ENCODE measurements around the gene ZNF467. TPM values are rescaled to one million over a fixed set of nuclear protein-coding genes. Genes with fewer than 3 reads are reported as not detected.

ZNF467 gene
- total RNA-seq, 1 experiment from 2014 or later = 0.41 TPM

- no peak for DNase-seq (ENCODE audit: low read depth)
- in situ Hi-C loops (cut with HindIII; ENCODE audit: low pct_unique_long_range_greater_than_20kb, low sequenced_read_pairs) = no loop called here
These were observed 9.7 kb downstream of the ZNF467 start for GRCh38 chr7:149763563-149764240.

DNA sequence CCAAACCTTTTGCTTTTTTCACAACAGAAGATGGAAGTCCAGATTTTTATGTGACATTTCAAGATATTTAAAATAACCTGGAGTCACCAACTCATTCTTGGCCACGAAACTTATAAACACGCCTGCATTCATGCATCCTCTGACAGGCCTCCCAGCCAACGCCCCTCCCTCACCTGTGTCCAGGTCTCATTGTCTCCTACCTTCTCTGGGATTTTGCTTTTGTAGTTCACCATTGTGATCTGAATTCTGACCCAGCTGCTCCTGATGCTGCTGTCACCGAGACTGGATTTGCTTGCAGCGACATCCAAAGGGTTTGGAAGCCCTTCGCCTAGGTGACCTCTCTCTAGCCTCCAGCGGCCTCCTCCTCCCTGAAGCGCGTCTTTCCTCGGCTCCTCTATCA, 10.8 kb downstream of the ZNF467 start:
- in situ Hi-C loops (cut with HindIII; ENCODE audit: low pct_unique_long_range_greater_than_20kb, low sequenced_read_pairs) = no loop called here
- no peak for DNase-seq (ENCODE audit: low read depth)

GRCh38 chr7:149762089-149762488, 11.3 kb downstream of the ZNF467 start:
- no peak for DNase-seq (ENCODE audit: low read depth)
- in situ Hi-C loops (cut with HindIII; ENCODE audit: low pct_unique_long_range_greater_than_20kb, low sequenced_read_pairs) = no loop called here

GRCh38 chr7:149761307-149761706, 12.1 kb downstream of the ZNF467 start:
- in situ Hi-C loops (cut with HindIII; ENCODE audit: low pct_unique_long_range_greater_than_20kb, low sequenced_read_pairs) = no loop called here
- no peak for DNase-seq (ENCODE audit: low read depth)

DNA sequence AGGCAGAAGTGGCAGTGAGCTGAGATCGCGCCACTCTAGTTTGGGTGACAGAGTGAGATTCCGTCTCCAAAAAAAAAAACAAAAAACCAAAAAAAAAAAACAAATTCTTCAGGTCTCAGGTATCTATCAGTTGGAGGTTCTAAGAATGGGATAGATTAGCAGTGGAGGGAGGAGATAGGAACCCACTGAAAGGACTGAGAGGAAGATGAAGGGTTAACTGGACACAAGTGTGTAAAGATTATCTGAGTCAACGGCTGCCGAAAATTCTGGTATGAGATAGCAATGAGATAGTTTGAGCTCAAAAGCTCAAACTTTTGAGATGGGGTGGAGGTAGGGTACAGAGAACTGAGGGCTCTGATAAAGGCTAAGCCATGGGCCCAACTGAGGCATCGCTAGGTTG, 12.8 kb downstream of the ZNF467 start:
- in situ Hi-C loops (cut with HindIII; ENCODE audit: low pct_unique_long_range_greater_than_20kb, low sequenced_read_pairs) = no loop called here
- no peak for DNase-seq (ENCODE audit: low read depth)

DNA sequence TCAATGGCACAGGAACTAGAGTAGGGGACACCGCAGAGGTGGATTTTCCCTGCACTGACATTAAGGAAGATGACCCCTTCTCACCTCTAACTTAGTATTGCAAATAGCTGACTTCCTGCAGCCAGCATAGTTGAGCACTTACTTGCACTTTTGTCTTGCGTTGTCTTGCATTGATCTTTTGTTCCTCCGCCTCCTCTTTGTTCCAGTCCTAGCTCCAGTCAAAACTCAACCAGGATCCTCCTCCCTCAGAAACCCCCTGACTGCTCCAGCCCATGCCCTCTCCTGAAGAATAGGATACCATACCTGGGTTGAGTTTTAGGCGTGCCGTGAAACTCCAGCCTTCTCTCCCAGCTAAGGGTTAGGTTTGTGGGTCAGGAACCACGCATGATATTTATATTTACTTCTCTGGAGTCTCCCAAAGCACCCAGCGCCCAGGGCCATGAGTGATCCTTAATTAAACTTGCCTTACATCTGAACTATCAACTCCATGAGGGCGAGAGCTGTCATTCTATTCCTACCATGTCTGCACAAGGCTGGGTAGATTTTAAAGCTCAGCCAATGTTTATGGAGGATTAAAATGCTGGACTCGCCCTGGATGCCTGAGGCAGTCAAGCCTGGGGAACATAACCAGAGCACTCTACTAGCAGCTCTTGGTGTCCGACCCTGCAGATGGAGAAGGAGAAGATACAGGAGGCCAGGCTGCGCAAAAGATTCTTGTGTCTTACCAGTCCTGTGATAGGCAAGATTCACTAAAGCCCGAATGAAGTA, 14.1 kb downstream of the ZNF467 start:
- DNase-seq (ENCODE audit: low read depth) = no peak
- in situ Hi-C loops (cut with HindIII; ENCODE audit: low pct_unique_long_range_greater_than_20kb, low sequenced_read_pairs) = no loop called here

DNA sequence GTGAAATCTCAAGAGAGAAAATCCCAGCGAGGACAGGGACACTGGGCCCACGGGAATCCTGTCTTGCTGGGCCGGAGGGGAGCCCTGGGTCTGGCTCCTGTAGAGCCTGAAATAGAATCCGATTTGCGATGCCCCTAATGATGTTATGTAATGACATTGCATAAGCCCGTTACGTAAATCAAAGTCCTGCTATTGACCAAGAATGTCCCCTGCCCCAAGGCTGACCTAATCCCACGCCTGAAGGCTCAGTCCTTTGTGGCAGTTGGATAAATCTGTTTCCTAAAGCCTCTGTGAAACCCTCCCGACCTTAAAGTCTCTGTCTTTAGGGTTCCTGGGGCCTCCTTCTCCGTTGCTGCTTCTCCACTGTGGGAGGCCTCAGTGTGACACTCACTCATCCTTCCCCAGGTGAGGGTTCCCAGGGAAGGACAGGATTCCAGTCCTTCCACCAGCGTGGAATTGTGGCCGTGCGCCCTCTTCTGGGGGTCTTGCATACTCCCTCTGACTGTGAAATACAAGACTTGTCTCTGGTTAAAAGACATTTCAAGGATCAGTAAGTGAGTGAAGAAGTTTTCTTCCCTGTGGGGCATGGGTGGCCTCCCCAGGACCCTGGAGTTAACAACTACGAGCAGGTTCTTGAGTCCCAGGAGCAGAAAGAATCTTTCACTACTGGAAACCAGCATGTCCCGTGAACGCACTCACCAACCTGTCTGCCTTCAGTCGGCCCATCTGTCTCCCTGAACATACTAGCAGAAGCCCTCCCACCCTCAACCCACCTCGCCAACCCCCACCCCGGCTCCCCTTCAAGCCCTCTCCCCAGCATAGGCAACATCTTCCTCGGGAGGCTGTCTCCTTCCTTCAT, 19.8 kb downstream of the ZNF467 start:
- in situ Hi-C loops (cut with HindIII; ENCODE audit: low pct_unique_long_range_greater_than_20kb, low sequenced_read_pairs) = no loop called here
- DNase-seq (ENCODE audit: low read depth) = no peak

DNA sequence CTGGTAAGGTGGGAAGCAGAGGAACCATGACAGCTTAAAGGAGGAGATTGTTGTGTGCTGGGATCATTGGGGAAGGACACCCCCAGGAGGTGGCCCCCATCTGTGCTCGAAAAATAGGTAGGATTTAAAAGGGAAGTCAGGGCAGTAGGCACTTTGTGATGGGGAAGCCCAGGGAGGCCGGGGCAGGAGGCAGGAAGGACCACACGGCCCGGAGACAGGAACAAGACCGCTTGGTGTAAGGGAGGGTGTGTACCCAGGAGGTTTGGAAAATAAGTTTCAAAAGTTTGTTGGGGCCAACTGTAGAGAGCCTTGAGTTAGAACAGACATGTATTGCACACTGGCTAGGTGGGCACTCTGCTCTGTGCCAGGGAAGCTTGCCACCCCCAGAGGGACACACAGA, 20.7 kb downstream of the ZNF467 start:
- no peak for DNase-seq (ENCODE audit: low read depth)
- in situ Hi-C loops (cut with HindIII; ENCODE audit: low pct_unique_long_range_greater_than_20kb, low sequenced_read_pairs) = no loop called here

DNA sequence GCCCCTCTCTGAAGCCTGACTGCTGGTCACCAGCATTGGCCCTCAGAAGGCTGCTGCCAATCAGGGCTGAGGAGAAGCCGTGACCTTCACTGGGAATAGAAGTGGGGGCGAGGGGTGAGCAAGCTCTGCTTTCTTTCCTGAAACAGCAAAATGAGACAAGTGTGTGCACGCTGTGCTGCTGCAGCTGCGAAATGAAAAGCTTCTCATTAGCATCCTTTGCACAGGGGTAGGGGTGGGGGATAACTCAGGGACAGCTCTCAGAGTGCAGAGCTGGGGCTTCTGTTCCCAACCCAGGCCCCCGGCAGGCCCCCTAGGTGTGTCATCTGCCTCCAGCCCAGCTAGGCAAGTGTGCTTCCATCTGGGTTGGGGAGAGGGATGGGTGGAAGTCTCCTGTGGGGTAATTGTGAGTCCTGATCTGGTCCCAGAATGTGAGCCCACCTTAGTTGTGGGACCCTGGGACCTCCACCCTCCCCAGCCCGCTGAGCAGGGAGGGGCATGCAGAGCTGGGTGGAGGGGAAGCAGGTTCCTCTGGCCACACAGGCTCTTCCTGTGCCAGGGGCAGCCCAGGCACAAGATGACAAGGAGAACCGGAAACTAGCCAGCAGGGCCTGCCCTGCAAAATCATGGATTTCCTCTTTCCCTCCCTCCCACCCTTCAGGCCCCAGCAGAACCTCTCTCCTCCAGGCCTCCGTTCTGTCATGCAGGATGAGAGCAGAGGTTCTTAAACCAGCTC, 22.2 kb downstream of the ZNF467 start:
- in situ Hi-C loops (cut with HindIII; ENCODE audit: low pct_unique_long_range_greater_than_20kb, low sequenced_read_pairs) = no loop called here
- DNase-seq (ENCODE audit: low read depth) = no peak

DNA sequence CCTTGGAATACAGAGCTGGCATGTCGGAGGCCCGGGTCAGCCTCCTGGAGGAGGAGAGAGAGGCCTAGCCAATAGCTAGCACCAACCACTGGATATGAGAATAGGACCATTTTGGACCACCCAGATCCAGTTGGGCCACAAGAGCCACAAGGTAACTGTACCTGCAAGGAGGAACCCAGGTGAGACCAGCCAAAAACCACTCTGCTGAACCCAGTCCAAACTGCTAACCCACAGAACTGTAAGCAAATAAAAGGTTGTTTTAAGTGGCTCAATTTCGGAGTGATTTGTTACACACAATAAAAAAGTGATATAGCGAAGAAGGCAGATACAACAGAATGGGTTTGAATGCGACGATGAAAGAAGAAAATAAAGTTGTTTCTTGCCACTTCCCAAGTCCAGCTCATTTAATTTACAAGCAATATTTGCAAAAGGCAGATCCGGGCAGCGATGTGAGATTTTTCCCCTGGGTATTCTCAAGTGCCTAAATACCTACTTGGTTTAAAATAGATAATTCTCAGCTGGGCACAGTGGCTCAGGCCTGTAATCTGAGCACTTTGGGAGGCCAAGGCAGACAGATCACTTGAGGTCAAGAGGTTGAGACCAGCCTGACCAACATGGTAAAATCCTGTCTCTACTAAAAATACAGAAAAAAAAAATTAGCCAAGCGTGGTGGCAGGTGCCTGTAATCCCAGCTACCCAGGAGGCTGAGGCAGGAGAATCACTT, 23.1 kb downstream of the ZNF467 start:
- in situ Hi-C loops (cut with HindIII; ENCODE audit: low pct_unique_long_range_greater_than_20kb, low sequenced_read_pairs) = no loop called here
- no peak for DNase-seq (ENCODE audit: low read depth)

- DNase-seq (ENCODE audit: low read depth) = no peak
- in situ Hi-C loops (cut with HindIII; ENCODE audit: low pct_unique_long_range_greater_than_20kb, low sequenced_read_pairs) = no loop called here
These were observed 25.1 kb downstream of the ZNF467 start for GRCh38 chr7:149748076-149748874.

DNA sequence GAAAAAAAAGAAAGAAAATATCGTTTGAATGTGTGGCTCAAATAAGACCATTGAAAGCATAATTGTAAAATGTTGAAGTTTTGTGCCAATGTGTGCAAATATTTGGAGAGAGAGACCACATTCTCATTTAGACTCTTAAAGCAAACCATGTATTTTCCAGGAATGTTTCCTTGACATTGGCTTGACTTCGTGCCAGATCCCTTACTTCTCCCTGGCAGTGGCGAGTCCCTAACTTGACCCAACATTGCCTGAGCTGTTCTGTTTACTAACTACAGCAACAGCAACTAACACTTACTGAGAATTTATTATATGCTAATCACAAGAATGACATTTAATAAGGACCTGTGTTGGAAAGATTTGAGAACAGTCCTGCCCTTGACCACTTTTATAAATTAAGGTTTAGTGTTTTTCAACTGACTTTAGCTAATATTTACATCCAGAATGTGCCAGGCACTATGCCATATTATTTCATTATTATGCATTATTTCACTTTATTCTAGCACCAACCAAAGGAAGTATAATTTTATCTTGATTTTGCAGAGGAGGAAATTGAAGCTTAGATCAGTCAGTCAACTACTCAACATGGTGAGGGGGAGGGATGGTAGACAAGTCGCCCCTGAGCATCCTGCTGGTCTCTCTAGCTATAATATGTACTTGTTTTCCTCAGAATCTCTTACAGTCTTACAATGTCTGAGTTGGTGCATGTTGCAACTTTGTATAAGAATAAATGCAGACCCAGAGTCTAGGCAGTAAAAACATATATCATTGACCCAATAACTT, 29.7 kb downstream of the ZNF467 start:
- in situ Hi-C loops (cut with HindIII; ENCODE audit: low pct_unique_long_range_greater_than_20kb, low sequenced_read_pairs) = no loop called here
- no peak for DNase-seq (ENCODE audit: low read depth)

GRCh38 chr7:149742075-149742701, 31.2 kb downstream of the ZNF467 start:
- in situ Hi-C loops (cut with HindIII; ENCODE audit: low pct_unique_long_range_greater_than_20kb, low sequenced_read_pairs) = no loop called here
- DNase-seq (ENCODE audit: low read depth) = peak; percentile 67

DNA sequence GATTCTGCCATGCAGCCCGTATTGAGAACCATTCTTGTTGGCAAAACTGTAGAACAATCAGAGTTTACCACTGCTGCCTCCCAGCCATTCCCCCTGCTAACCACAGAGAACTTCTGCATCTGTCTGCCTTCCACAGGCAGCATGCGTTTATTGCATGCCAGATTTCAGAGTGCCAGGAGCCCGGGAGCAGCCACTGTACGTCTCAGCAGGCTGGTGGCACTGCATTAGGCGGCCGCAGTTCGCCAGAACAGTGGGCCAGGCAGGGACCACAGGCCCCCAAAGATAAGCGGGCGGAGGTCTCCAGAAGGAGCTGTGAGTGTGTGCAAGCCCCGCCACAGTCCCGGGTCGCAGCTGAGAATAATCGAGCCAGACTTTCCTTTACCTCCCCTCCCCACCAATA, 31.8 kb downstream of the ZNF467 start:
- no peak for DNase-seq (ENCODE audit: low read depth)
- in situ Hi-C loops (cut with HindIII; ENCODE audit: low pct_unique_long_range_greater_than_20kb, low sequenced_read_pairs) = no loop called here

DNA sequence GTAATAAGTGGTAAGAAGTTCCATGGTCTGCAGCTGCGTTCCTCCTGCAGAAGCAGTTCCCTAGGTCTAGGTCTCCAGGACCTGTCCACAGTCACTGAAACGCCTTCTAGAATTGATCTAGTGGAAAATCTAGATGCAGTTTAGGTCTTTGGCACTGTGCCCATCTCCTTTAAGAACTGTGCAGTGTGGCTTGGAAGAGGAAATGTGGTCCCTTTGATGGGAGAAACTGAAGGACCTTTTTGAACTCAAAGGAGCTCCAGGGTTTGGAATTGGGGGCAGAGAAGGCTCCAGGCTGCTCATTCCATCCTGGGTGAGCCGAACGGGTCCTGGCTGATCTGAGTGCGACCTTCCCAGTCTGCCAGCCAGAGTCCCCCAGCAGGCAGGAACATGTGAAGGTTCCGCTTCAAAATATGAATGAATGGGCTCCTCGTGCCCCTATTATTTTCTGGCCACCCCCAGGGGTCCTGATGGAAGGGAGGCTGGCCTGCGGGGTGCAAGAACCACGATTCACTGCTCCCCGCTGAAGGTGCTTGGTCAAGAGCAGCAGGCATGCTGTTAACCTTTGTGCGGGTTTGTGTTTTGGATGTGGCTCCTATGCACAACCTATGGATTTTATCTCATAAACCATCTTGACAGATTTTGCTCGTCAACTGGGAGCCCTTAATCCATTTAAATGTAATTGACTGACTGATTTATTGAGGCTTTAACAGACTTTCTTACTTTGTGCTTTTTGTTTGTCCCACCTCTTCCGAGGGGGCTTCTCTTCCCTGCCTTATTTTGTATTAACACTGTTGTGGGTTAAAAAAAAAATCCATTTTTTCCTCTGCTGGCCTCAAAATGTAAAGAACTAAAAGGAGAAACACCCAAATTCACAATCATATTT, 36.7 kb downstream of the ZNF467 start:
- DNase-seq (ENCODE audit: low read depth) = no peak
- in situ Hi-C loops (cut with HindIII; ENCODE audit: low pct_unique_long_range_greater_than_20kb, low sequenced_read_pairs) = no loop called here
